Panc1 (cell line): ENCODE results near the gene SNTG2.

Source experiments
- CTCF ChIP-seq: fragments of 450-650 bp; IDR thresholded peaks from 2 replicates; pipeline ENCODE4 v1.5.1; 2017; ENCODE audit warnings: mild to moderate bottlenecking
- POLR2AphosphoS5 ChIP-seq: IDR thresholded peaks from 2 replicates; pipeline ENCODE4 v1.6.1; 2012; ENCODE audit warnings: mild to moderate bottlenecking, low read depth, low read length, moderate library complexity
- REST ChIP-seq, 2 experiments: IDR thresholded peaks; 2 replicates each; pipeline ENCODE4 v1.6.1; 2011 to 2012; ENCODE audit warnings: low read depth in 2 of 2, control low read depth in 1 of 2, low read length in 1 of 2, mild to moderate bottlenecking in 1 of 2, moderate library complexity in 1 of 2; ENCODE audit not compliant: insufficient read depth in 1 of 2
- SIN3A ChIP-seq: IDR thresholded peaks from 2 replicates; pipeline ENCODE4 v1.6.1; 2012; ENCODE audit warnings: low read depth, mild to moderate bottlenecking, low read length, moderate library complexity, borderline replicate concordance; ENCODE audit not compliant: insufficient read depth

GRCh38 chr2:1219901-1220573 lies 269.4 kb downstream of the SNTG2 start:
- TF ChIP-seq CTCF (no peak), POLR2AphosphoS5 (no peak), SIN3A (no peak), REST (IDR thresholded peaks at IDR 0.05; ENCODE audit: insufficient read depth in 1 of 2, low read depth in 2 of 2, low read length in 1 of 2) (no peak)
